Fibroblast of the conjunctiva (primary cell): Measurements from ENCODE around the gene TCF20.

Experiments
- DNase-seq: peaks from one replicate; pipeline ENCODE4 v3.0.0-alpha.2; 2010; ENCODE audit warnings: low read depth

The TCF20 gene

DNA sequence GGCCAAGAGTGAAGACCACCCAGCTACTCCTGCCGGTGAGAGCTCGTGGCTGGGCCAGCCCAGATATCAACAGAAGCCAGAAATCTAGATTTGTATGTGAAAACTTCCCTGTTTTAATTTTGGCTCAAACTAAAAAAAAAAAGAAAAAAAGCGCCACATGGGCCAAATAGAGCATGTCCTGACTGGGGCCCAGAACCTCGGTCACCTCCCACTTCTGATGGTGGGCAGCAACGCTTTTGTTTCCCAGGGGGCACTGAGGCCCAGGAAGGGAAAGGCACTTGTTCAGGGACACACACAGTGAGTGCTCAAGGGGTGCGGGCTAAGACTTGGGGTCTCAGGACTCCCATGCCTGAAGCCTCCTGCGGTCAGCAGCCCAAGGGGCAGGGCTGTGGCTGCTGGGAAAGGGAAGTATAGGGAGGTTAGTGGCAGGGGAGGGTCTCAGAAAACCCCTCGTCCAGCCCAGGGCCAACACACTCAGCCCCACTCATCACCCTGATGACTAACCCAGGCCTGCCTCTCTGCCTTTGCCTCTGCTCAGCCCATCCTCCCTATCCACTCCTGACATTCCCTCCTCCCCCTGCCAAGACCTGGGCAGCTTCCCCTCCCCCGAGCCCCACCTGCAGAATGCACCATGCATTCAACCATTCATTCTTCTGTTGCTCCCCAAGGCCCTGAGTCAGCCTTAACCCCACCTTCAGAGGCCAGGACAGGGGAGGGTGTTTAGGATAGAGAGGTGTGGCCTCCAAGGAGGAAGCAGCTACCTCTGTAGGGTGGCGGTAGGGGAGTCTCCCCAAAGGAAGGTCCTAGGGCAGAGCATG lies 30.0 kb upstream of the TCF20 start:
- no peak for DNase-seq

DNA sequence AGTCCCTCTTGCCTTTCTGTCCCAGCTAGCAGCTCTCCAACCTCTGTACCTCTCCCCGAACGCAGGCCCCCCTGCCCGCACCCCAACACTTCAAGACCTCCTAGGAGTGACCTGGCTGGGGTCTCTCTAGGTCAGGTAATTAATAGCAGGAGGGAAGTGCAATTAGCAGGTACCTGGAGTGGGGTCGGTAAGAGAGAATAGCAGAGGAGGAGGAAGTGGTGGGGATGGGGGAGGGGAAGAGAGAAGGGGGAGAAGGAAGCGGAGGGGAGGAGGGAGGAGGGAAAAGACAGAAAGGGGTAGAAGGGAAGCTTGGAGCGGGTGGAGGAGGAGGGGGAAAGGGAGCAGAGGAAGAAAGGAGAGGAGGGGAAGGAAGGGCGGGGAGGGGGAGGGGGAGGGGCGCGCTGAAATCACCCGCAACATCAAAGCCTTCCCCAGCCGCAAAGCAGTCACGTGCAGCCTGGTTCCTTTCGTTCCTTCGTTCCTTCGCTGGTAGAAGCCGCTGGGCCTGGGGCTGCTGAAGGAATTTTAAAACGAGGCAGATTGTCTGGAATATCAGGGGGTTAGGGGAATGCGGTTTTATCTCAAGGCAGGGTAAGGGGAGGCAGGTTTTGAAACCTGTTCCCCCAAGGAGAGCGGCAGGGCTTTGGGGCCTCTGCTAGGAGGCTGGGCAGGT lies 29.3 kb upstream of the TCF20 start:
- DNase-seq: no peak

DNA sequence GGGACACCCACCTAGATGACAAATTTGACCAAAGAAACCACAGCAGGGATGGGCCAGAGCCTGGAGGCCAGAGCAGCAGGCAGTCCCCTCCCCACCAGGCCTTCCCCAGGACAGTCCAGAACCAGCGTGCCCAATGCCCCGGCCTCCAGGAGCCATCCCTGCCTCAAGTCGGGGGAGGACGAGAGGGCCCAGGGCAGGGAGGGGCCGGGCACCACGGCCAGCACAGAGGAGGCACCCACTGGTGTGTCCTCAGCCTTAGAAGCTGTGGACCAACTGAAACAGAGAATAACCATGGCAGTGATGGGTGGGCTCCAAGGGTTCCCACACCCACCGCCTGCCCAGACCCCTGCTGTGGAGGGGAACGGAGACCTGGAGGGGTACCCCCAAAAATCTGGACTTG lies 28.3 kb upstream of the TCF20 start:
- no peak for DNase-seq

DNA sequence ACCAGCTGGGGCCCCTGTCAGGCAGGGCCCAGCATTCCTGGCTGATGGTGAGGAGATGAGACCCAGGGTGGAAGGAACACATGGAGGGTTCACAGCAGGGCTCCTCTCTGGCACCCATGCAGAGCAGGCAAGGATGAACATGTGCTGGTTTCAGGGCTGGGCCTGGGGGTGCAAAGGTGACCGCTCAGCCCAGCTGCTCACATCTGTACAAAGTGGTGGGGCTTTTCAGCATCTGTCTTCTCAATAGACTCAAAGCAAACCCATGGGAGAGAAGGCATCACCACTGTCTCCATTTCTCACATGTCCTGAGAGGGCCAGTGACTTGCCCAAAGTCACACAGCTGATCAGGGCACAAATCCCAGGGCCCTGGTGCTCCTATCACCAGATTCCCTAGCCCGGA lies 27.3 kb upstream of the TCF20 start:
- no peak for DNase-seq

DNA sequence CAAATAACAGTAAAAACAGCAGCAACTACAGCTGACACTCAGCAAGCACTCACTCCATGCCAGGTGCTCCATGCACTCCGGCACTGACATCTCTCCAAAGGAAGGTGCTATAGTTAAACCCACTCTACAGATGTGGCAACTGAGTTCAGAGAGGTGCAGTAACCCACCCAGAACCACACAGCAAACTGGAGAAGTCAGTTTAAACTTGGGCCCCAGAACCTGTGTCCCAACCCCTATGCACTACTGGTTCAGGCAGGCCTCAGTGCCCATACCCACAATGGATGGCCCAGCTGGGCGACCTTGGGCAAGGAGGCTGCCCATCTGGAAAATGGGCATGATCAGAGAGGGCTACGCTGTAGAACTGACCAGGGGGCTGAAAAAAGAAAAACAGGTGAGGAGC lies 26.4 kb upstream of the TCF20 start:
- DNase-seq: no peak

DNA sequence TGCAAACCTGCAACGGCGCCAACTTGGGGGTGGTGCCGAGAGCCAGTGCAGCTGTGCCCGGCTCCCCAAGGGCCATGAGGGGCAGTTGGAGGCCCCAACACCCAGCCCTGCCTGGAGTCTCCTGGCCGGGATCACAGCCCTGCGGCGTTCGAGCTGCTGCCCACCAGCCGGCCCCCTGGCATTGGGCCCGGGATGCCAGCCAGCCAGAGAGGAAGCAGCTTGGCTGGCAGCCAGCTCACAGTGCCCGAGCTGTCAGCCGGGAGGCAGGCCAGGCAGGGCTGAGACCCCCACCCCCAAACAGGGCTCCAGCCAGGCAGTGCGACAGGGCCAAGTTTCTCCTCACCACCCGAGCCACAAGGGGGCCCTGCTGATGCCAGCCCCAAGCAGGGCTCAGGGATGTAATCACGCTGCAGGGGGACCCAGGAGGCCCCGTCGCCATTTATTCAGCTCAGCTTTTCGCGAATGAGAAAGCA lies 26.0 kb upstream of the TCF20 start:
- no peak for DNase-seq

DNA sequence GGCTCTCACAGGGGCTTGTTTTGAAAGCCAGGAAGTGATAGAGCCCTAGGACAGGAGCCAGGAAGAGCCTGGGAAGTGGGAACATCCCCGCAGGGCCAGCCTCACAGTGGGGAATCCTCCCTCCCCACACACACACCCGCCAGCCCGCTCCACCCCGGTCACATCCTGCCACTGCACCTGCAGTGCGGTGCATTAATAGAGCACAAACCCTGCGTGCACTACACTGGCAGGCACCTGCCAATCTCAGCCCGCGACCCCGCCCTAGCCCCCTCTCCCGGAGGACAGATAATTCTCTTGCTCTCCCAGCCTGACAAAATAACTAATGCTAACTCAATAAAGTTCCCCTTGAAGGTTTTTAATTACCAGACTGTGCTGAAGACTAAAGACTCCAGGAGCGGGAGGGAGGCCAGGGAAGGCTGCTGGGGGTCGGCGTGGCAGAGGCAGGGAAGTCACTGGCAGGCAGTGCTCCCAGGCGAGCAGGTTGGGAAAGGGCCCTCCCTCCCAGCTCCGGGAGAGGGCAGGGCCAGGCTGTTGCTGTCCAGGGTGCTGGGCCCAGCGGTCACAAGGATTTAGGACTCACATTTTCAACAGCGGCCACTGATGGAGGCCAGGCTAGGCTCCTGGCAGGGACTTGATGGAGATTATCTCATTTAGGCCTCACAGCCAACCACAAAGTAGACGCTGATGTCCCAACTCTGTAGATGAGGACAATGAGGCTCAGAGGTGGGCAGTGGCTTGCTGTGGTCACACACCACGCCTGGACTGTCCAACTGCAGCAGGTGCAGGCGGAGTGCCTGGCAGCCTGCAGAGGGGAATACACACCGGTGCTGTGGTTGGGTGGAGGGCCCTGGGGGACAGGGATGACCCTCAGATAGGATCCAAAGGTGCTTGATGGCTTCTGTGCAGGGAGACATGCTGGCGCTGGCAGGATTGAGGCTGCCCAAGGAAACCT lies 23.9 kb upstream of the TCF20 start:
- DNase-seq: no peak

DNA sequence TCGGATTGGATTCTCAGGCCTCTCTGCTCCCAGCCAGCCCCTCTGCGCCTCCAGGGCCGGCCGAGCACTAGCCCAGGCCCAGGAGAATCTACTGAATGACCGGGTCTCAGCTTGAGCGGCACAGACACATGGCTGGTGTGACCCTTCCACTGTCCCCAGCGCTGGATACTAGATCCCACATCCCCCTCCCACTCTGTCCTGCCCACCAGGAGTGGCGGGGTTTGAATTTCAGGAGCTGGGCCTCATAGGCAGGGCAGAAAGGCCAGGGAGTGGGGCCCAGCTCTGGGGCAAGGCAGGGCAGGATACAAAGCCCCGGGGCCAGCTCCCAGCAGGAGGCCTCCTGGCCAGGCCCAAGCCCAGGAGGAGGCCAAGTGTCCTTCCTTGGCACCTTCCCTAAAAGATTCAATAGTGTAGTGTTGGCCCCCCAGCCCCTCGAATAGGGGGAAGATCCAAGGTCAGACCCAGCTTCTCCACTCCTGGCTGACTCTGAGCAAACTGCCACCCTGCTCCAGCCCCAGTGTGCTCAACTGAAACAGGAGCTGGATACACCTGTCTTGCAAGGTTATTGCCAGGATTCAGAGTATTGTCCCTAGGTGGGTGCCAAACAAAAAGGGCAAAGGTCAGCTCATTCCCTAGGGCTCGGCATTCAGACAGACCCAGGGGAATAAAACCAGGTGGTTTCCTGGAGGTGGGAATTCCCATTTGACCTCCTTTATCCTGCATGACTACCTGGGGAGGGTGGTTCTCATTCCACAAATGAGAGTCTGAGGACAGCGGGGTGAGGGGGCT lies 22.5 kb upstream of the TCF20 start:
- DNase-seq: no peak

DNA sequence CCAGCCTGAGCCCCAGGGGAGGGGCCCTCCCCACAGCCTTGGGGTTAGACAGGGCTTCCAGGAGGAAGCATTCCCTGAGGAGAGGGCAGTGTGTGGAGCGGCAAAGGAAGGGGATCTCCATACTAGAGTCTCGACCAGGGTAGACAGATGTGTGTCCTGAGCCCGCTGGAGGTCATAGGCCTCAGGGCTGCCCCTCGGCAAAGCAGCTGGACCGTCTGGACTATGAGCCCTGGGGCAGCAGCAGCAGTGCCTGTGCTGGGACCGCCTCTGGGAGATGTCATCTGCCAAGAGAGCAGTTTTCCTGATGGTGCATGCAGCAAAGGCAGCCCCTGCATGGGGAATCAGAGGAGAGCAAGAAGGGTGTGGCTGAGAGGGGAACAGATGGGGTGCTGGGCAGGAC lies 20.8 kb upstream of the TCF20 start:
- DNase-seq: no peak

DNA sequence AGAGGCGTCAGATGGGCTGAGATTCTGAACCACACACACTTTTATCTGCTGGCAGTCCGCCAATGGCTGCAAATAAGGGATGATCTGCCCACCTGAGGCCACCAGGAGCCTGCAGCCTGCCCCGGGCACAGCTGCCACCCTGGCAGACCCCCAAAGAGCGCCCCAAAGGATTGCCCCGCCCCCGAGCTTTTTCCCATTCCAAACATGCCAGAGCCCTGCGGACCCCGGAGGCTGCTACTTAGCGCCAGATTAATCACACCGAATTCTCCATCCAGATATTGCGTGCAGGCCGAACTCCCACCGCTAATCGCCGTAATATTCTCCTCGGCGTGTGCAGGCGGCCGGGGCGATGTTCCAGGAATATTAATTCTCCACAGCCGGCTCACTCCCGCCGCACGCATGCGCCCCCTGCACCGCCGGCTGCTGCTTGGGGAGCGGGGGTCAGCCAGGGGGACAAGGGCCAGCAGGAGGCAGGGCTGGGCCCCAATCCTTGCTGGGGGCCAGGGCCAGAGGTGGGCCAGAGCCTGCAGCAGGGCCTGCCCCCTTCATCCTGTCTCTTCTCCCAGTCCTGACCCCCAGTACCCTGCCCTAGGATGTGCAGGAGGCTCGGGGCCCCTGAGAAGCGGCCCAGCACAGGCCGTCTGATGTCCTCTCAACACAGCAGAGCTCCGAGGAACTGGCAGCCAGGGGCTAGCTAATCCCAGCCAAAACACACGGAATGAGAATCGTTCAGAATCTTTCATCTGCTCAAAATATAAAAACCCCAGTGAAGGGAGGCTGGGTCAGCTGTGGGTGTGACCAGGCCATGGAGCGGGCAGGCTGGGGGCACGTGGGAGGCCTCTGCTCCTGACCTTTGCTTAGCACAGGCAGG lies 19.5 kb upstream of the TCF20 start:
- no peak for DNase-seq

DNA sequence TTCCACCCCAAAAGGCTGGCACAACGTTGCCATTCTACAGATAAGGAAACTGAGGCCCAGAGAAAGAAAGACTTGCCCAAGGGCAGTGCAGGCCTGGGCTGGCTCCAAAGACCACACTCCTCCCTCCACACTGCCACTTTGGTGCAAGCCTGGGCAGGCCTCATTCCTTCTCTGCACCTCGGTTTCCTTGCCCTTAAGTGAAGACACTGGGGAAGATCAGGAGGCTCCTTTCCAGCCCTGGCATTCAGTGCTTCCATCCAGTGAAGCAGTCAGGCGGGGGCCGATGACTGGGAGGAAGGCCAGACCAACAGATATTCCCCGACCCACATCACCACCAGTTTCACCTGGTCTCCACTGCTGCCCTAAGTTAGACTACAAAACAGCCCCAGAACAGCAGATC lies 18.3 kb upstream of the TCF20 start:
- no peak for DNase-seq

DNA sequence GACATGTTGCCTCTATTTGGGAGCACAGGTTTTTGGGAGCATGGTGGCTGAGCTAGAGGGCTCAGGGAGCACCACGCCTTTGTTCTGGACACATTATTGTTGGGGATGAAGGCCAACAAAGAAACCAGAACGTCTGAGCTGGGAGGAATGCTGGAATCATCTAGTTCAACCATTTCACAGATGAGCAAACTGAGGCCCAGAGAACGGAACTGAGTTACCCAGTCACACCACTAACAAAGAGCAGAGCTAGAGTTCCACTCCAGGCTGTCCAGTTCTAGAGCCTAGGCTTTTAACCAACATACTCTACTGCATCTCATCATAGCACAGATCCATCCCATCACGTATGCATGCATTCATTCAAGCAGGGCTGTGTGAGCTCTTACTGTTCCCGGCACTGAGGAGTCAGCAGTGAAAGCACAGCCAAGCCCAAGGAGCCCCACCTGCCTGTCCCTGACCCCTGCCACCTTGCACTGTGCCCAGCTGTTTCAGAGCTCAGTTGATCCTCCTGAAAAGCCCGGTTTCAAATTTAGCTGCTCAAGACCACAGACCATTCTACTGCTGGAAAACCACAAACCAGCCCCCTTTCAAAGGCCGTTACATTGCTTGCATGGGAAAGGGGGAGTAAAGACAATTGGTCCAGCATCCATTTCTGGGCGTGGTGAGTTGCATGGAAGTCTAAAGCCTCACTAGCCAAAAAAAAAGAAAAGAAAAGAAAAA lies 16.9 kb upstream of the TCF20 start:
- DNase-seq: no peak

DNA sequence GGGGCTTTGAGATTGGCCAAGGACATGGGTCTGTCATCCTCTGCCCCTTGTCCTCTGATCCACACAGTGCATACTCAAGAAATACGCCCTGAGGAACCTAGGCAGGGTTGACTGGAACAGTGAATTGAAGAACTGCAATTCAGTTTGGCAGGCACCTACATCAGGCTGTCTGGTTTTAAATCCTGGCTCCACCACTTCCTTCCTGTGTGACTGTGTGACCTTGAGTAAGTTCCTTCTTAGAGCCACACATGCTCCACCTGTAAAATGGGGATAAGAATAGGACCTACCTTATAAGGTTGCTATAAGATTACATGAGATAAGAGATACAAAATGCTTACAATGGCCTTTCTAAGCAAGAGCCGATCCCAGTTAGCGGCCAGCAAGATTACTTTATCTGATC lies 15.8 kb upstream of the TCF20 start:
- no peak for DNase-seq

DNA sequence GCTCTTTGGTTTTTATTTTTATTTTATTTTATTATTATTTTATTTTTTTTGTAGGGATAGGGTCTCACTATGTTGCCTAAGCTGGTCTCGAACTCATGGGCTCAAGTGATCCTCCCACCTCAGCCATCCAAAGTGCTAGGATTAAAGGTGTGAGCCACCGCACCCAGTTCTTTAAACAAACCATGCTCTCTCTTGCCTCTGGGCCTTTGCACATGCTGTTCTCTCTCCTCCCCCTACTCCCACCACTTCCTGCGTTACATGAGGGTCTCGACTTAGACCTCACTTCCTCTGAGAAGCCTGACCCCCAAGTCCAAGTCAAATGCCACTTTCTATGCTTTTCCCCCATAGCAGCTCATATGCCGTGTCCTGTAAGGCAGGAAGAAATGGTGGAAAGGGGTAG lies 15.2 kb upstream of the TCF20 start:
- no peak for DNase-seq

DNA sequence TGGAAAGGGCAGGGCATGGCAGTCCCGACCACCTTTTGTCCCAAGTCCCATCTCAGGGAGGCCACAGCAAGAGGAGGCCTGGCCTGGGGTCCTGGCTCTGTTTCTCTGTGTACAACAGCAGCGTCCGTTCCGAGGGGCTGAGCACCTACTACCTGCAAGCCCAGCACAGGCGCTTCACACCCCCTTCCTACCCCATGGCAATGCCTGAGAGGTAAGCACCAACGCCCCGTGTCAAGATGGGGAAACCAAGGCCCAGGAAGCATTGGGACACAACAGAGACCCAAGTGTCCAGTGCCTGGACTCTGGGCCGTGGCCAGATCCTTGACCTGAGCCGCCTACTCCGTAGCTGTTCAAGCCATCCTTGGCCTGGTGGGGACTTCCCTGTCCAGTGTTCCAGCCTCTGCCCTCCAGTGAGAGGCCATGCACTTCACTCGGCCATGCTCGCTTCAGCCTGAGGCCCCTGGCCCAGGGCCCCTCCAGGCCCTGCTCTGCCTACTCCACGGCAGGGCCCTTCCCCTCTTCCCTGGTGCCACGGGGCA lies 14.3 kb upstream of the TCF20 start:
- no peak for DNase-seq

DNA sequence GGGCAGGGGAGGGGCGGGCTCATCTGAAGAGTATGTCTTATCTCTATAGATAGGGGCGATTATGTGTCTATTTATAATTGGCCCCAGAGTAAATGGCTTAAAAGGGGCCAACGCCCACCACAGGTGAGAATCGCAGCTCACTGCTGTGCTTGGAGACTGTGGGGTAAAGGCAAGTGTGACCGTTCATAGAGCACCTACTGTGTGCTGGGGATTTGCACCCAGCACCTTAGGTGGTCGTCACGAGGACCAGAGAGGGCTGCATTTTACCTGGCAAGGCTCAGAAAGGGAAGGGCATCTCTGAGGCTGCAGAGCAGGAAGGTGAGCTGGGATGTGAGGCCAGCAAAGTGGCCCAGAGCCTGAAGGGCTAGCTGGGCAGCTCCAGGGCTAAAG lies 13.7 kb upstream of the TCF20 start:
- no peak for DNase-seq

DNA sequence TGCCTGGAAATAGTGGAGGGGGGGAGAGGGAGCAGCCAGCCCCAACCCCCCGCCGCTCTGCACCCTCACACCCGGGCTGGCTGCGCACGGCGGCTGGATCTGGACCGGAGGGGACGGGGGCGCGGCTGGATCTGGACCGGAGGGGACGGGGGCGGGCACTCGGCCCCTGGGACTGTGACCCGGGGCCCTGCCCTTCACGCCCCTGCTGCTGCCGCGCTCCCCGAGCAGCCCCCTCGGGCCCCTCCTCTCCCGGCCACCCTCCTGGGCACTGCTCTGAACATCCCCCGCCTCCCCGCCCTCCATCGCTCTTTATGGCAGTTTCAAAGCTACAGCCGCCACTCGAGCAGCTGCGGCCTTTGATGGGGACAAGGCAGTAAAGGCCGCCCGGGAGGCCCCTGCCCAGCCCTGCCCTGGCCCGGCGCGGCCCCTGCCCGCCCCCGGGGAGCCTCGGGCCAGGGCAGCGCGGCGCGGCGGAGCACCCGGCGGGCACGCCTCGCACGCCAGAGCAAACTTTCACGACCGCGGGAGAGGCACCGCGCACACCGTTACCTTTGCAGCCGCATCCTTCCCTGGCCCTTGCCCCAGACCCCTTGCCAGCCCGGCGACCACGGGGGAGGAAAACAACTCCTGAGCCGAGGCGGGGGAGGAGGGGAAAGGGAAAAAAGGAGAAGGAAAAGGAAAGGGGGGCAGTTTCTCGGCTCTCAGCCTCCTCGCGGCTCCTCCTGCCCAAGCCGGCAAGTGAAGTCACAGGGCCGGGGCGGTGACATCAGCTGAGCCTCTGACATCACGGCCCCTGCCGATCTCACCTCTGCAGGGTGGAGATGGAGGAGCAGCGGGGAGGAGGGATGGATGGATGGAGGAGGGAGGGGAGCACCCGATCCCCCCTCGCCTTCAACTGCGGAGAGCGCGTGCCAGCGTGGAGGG lies 13.1 kb upstream of the TCF20 start:
- DNase-seq: no peak

DNA sequence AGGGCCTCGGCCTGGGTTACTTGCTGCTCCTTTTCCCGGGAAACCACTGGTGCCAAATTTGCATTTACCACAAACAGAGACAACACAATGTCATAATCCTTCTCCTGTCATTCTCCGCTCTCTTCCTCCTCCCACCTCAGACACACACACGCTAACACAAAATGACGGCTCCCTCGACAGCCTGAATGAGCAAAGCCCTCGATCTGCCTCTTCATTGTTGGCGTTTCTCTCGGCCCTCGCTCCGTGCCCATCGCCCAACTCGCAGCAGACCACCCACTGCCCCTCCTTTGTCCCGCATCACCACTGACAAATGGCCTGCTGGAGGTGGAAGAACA lies 12.5 kb upstream of the TCF20 start:
- DNase-seq: no peak
